K562 (cell line): ENCODE data around the gene SSBP2. TPM values are rescaled to one million over a fixed set of nuclear protein-coding genes. Genes with fewer than 3 reads are reported as not detected.
A peak's percentile ranks its signal among the peaks of the same experiment; 100 is the strongest.

Experiments used
- AFF4 ChIP-seq: sonication (generic); formaldehyde crosslinking; IDR thresholded peaks from 2 replicates; pipeline ENCODE4 v1.8.0; 2023; ENCODE audit warnings: mild to moderate bottlenecking, missing genetic modification reagents
- FOXK2 ChIP-seq, 2 experiments: fragments of 450-650 bp; IDR thresholded peaks in 1 of 2; conservative IDR thresholded peaks in 1 of 2; 2 replicates each; pipeline ENCODE4 v1.6.1; 2016; ENCODE audit warnings: low read depth in 2 of 2, mild to moderate bottlenecking in 1 of 2
- HDAC8 ChIP-seq: fragments of 450-650 bp; IDR thresholded peaks from 2 replicates; pipeline ENCODE4 v1.6.1; 2016; ENCODE audit warnings: mild to moderate bottlenecking, missing genetic modification characterization, moderate library complexity, missing compliant biosample characterization
- HMBOX1 ChIP-seq: sonication (generic); IDR thresholded peaks from 2 replicates; pipeline ENCODE4 v1.6.1; 2016
- KAT2B ChIP-seq: IDR thresholded peaks from one replicate; pipeline ENCODE4 v1.6.1; 2012; ENCODE audit warnings: low read depth, mild to moderate bottlenecking, control low read depth, inconsistent platforms, low read length, moderate library complexity
- NCOA2 ChIP-seq, 2 experiments: fragments of 450-650 bp; IDR thresholded peaks; 2 replicates each; pipeline ENCODE4 v1.6.1; 2018; ENCODE audit warnings: mild to moderate bottlenecking in 2 of 2, moderate library complexity in 1 of 2; ENCODE audit not compliant: partially characterized antibody in 2 of 2
- NKRF ChIP-seq: fragments of 450-650 bp; IDR thresholded peaks from 2 replicates; pipeline ENCODE4 v1.6.1; 2016; ENCODE audit warnings: borderline replicate concordance
- RBM14 ChIP-seq: fragments of 200-400 bp; formaldehyde crosslinking; IDR thresholded peaks from 2 replicates; pipeline ENCODE4 v1.6.1; 2018; ENCODE audit warnings: low read depth, mild to moderate bottlenecking, low read length, moderate library complexity, borderline replicate concordance; ENCODE audit not compliant: insufficient read depth
- SIN3B ChIP-seq: fragments of 450-650 bp; IDR thresholded peaks from 2 replicates; pipeline ENCODE4 v1.6.1; 2017; ENCODE audit warnings: low read depth, mild to moderate bottlenecking, moderate library complexity
- ZNF280A ChIP-seq: fragments of 450-650 bp; IDR thresholded peaks from 2 replicates; pipeline ENCODE4 v1.6.1; 2018; ENCODE audit warnings: mild to moderate bottlenecking, low read depth; ENCODE audit not compliant: partially characterized antibody
- ZNF609 ChIP-seq: sonication (generic); formaldehyde crosslinking; IDR thresholded peaks from 2 replicates; pipeline ENCODE4 v1.8.1; 2023; ENCODE audit warnings: missing genetic modification reagents, mild to moderate bottlenecking, borderline replicate concordance
- ZSCAN29 ChIP-seq: fragments of 450-650 bp; IDR thresholded peaks from 2 replicates; pipeline ENCODE4 v1.6.1; 2017
- polyA plus RNA-seq, 8 experiments: library from polyadenylated mRNA; depleted of rRNA in 4 of 8; stranded (reverse) in 5 of 8; unstranded in 3 of 8; fragments of >200 nt; fragmentation: Nextera tagmentation in 2 of 8; fragmentation: Illumina TruSeq in 1 of 8; extraction: Ambion mirVana in 2 of 8; extraction: Trizol in 1 of 8; gene quantifications; 2 replicates each; pipeline versions ENCODE4 v1.2.1 to v1.2.3, GENCODE V29; 2011 to 2014; ENCODE audit warnings: inconsistent platforms in 1 of 8, missing spikeins in 1 of 8
- total RNA-seq, 7 experiments: library from RNA; depleted of rRNA in 6 of 7; stranded (reverse); fragments of >200 nt in 6 of 7; fragmentation: Illumina TruSeq in 2 of 7; extraction: Trizol in 2 of 7; gene quantifications; 2 replicates each; pipeline versions ENCODE4 v1.2.1 to v1.2.3, GENCODE V29; 2011 to 2021; ENCODE audit warnings: low replicate concordance in 1 of 7

The SSBP2 gene
- total and polyA plus RNA-seq, 9 of the 15 experiments (the other 6 are each of a cell fraction or from before 2014, with no cell fraction given), result 22.3 to 133 (median 42.1) TPM

GRCh38 chr5:81759632-81760005 is 8.7 kb upstream of the SSBP2 start (continued):
- no peak for TF ChIP-seq HDAC8 (tag)
- 0 out of 2 replicates have a peak, but pooled peaks have one; percentile 46 for TF ChIP-seq AFF4 (CRISPR knock-in tag)
- TF ChIP-seq NCOA2 (IDR thresholded peaks at IDR 0.05; ENCODE audit: partially characterized antibody in 2 of 2), result no peak
- peak; percentile 41 to 86; a peak in 2 of 4 replicates for TF ChIP-seq FOXK2 (conservative IDR thresholded peaks at IDR 0.05 in 1 of 2, IDR thresholded peaks at IDR 0.05 in 1 of 2; ENCODE audit: low read depth in 2 of 2)
- TF ChIP-seq ZSCAN29, result no peak
- no peak for TF ChIP-seq HMBOX1
- 0 out of 2 replicates have a peak, but pooled peaks have one; percentile 46 for TF ChIP-seq NKRF
- no peak for TF ChIP-seq ZNF280A
- TF ChIP-seq KAT2B, result no peak
- no peak for TF ChIP-seq RBM14
- no peak for TF ChIP-seq SIN3B
- TF ChIP-seq ZNF609 (CRISPR knock-in tag), result no peak
